Aorta (tissue), 4 donors: ENCODE data around the gene MEA1. TPM values are rescaled to one million over a fixed set of nuclear protein-coding genes. Genes with fewer than 3 reads are reported as not detected.

ENCODE experiments used
- polyA plus RNA-seq, 2 donors: library from polyadenylated mRNA; stranded (reverse); fragments of 200-250 nt; gene quantifications; one replicate each; pipeline ENCODE4 v1.2.3, GENCODE V29; 2013
- total RNA-seq, 2 donors: library from RNA; stranded (reverse); fragmentation: NEBNext Ultra II Directional; extraction: Animal tissue kit (Norgen Biotek cat#: 25700); gene quantifications; one replicate each; pipeline ENCODE4 v1.2.1, GENCODE V29; 2021
- donor health status: healthy with polysubstance abuse.
- donor health status: Bipolar disorder and iron deficiency.
- donor health status: DM: no; HTN: no; CAD: no.
- donor health status: DM: yes; HTN: yes; CAD: no.

The MEA1 gene
- total and polyA plus RNA-seq, 4 donors, result 44.5 to 110 (median 69.1) TPM

Other genes with a start within 250 kb of the MEA1 start
- gene BICRAL, start 231.9 kb downstream of the MEA1 start, total RNA-seq, result 10 to 100 TPM; 17.2 to 21.1 TPM
- gene BICRAL, start 231.9 kb downstream of the MEA1 start, polyA plus RNA-seq, result 1 to 10 TPM; 4.8 to 5.8 TPM
- gene RPL7L1, start 134.3 kb downstream of the MEA1 start, total RNA-seq, result 10 to 100 TPM; 57.8 to 59.0 TPM
- 10 to 100 TPM; 41.9 to 54.5 TPM for gene RPL7L1, start 134.3 kb downstream of the MEA1 start, polyA plus RNA-seq
- not detected for gene PTCRA, start 97.9 kb downstream of the MEA1 start, total RNA-seq
- gene PTCRA, start 97.9 kb downstream of the MEA1 start, polyA plus RNA-seq, result not detected
- 10 to 100 TPM; 28.8 to 50.1 TPM for gene CNPY3, start 84.5 kb downstream of the MEA1 start, total RNA-seq
- gene CNPY3, start 84.5 kb downstream of the MEA1 start, polyA plus RNA-seq, result 10 to 100 TPM; 28.3 to 36.1 TPM
- gene GNMT, start 53.2 kb downstream of the MEA1 start, total RNA-seq, result 1 to 10 TPM in 1 of 2 donors, under 1 TPM in 1; 0.88 to 1.2 TPM
- 1 to 10 TPM in 1 of 2 donors, not detected in 1; 1.2 TPM for gene GNMT, start 53.2 kb downstream of the MEA1 start, polyA plus RNA-seq
- gene PEX6, start 34.8 kb downstream of the MEA1 start, total RNA-seq, result 10 to 100 TPM; 11.7 to 16.1 TPM
- gene PEX6, start 34.8 kb downstream of the MEA1 start, polyA plus RNA-seq, result 10 to 100 TPM; 13.8 to 22.0 TPM
- gene PPP2R5D, start 29.4 kb downstream of the MEA1 start, total RNA-seq, result 10 to 100 TPM; 22.9 to 31.7 TPM
- gene PPP2R5D, start 29.4 kb downstream of the MEA1 start, polyA plus RNA-seq, result 10 to 100 TPM; 20.3 to 31.5 TPM
- gene KLHDC3, start 303 bp upstream of the MEA1 start, total RNA-seq, result 10 to 100 TPM; 55.7 to 61.7 TPM
- 10 to 100 TPM; 74.6 to 95.9 TPM for gene KLHDC3, start 303 bp upstream of the MEA1 start, polyA plus RNA-seq
- 10 to 100 TPM; 36.7 to 41.1 TPM for gene RRP36, start 7.7 kb upstream of the MEA1 start, total RNA-seq
- gene RRP36, start 7.7 kb upstream of the MEA1 start, polyA plus RNA-seq, result 10 to 100 TPM; 29.6 to 40.5 TPM
- gene CUL7, start 39.9 kb upstream of the MEA1 start, total RNA-seq, result 10 to 100 TPM; 11.0 to 17.5 TPM
- gene CUL7, start 39.9 kb upstream of the MEA1 start, polyA plus RNA-seq, result 10 to 100 TPM in 1 of 2 donors, 1 to 10 TPM in 1; 3.3 to 14.9 TPM
- gene MRPL2, start 45.5 kb upstream of the MEA1 start, total RNA-seq, result 10 to 100 TPM; 30.4 to 33.6 TPM
- 10 to 100 TPM; 29.3 to 55.2 TPM for gene MRPL2, start 45.5 kb upstream of the MEA1 start, polyA plus RNA-seq
- gene KLC4, start 45.7 kb upstream of the MEA1 start, total RNA-seq, result 10 to 100 TPM; 20.1 to 35.0 TPM
- 10 to 100 TPM; 34.6 to 54.9 TPM for gene KLC4, start 45.7 kb upstream of the MEA1 start, polyA plus RNA-seq
- gene PTK7, start 62.4 kb upstream of the MEA1 start, total RNA-seq, result 1 to 10 TPM; 3.6 to 9.6 TPM
- gene PTK7, start 62.4 kb upstream of the MEA1 start, polyA plus RNA-seq, result 1 to 10 TPM in 1 of 2 donors, under 1 TPM in 1; 0.13 to 6.4 TPM
- 100 to 1,000 TPM in 1 of 2 donors, 10 to 100 TPM in 1; 47.5 to 106 TPM for gene SRF, start 157.3 kb upstream of the MEA1 start, total RNA-seq
- gene SRF, start 157.3 kb upstream of the MEA1 start, polyA plus RNA-seq, result 10 to 100 TPM; 23.8 to 41.4 TPM
- gene CUL9, start 168.2 kb upstream of the MEA1 start, total RNA-seq, result 10 to 100 TPM; 32.6 to 54.6 TPM
- 100 to 1,000 TPM in 1 of 2 donors, 1 to 10 TPM in 1; 8.1 to 106 TPM for gene CUL9, start 168.2 kb upstream of the MEA1 start, polyA plus RNA-seq
- 10 to 100 TPM; 10.2 to 18.1 TPM for gene DNPH1, start 215.5 kb upstream of the MEA1 start, total RNA-seq
- gene DNPH1, start 215.5 kb upstream of the MEA1 start, polyA plus RNA-seq, result 10 to 100 TPM; 36.8 to 87.4 TPM
- gene TTBK1, start 229.5 kb upstream of the MEA1 start, total RNA-seq, result under 1 TPM in 1 of 2 donors, not detected in 1; 0.12 TPM
- not detected for gene TTBK1, start 229.5 kb upstream of the MEA1 start, polyA plus RNA-seq